Left ventricle myocardium inferior (tissue), 1 donor: ENCODE data around the gene KIFC3. TPM values are rescaled to one million over a fixed set of nuclear protein-coding genes. Genes with fewer than 3 reads are reported as not detected.

ENCODE experiments used
- DNase-seq: peaks from one replicate; pipeline ENCODE4 v3.0.0-alpha.2; 2020
- H3K27ac ChIP-seq: fragments of 200-600 bp; replicated peaks from 2 replicates; pipeline ENCODE4 v1.8.0; 2021
- H3K27me3 ChIP-seq: fragments of 200-600 bp; 2 replicates; pipeline ENCODE4 v1.8.0; 2021; ENCODE audit warnings: low read depth
- H3K36me3 ChIP-seq: fragments of 200-600 bp; 2 replicates; pipeline ENCODE4 v1.8.0; 2021
- H3K4me1 ChIP-seq: fragments of 200-600 bp; 2 replicates; pipeline ENCODE4 v1.8.0; 2021
- H3K4me3 ChIP-seq: fragments of 200-600 bp; 2 replicates; pipeline ENCODE4 v1.8.0; 2021; ENCODE audit warnings: mild to moderate bottlenecking, moderate library complexity
- H3K9me3 ChIP-seq: fragments of 200-600 bp; replicated peaks from 2 replicates; pipeline ENCODE4 v1.8.0; 2021
- intact Hi-C: fragments of 100-400 bp; cut with micrococcal nuclease; formaldehyde crosslinking; loops from one replicate; pipeline ENCODE4 v1.11.0; 2022
- microRNA-seq: library from miRNA; unstranded; fragments of <30 nt; microRNA quantifications from one replicate; pipeline ENCODE4 v1.2.0, GENCODE V29; 2020
- total RNA-seq: library from RNA; stranded (reverse); fragmentation: NEBNext Ultra II Directional; extraction: Animal tissue kit (Norgen Biotek cat#: 25700); gene quantifications from one replicate; pipeline ENCODE4 v1.2.1, GENCODE V29; 2021
- TF ChIP-seq, protein P1 (sequence below): fragments of 200-600 bp; IDR thresholded peaks from 2 replicates; pipeline ENCODE4 v1.8.0; 2021; ENCODE audit warnings: antibody characterized with exemption, mild to moderate bottlenecking, borderline replicate concordance
- donor health status: DM: no; HTN: yes; CAD: no; lungs with severe emphysema.

The KIFC3 gene
- total RNA-seq, 1 donor from 2014 or later, result 63.5 TPM

DNA sequence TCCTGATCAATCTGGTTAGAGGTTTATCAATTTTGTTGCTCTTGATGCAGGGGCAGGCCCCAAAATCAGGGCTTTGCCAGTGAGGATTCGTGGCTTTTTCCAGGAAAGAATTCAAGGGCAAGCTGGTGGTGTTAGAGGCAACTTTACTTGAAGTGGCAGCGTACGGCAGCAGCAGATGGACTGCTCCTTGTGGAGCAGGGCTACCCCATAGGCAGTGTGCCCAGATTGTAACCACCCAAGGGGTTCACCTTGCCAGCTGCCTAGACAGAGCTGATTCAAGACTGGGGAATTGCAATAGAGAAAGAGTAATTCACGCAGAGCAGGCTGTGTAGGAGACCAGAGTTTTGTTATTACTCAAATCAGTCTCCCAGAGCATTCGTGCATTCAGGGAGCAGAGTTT lies 90.9 kb downstream of the KIFC3 start:
- intact Hi-C loops, result loop anchor here (10.0 kb wide), 1 partner anchor 117 kb away; no protein-coding TSS in a partner anchor

GRCh38 chr16:57709663-57710062 lies 92.6 kb downstream of the KIFC3 start:
- Histone ChIP-seq H3K27ac (no peak overlapping the region), H3K27me3 (peaks cover under 1% of the 10 kb centered on the region), H3K4me3 (no peak overlapping the region), H3K4me1 (no peaks in the 10 kb centered on the region), H3K36me3 (no peaks in the 10 kb centered on the region), H3K9me3 (no peaks in the 10 kb centered on the region)
- TF ChIP-seq, protein P1, sequence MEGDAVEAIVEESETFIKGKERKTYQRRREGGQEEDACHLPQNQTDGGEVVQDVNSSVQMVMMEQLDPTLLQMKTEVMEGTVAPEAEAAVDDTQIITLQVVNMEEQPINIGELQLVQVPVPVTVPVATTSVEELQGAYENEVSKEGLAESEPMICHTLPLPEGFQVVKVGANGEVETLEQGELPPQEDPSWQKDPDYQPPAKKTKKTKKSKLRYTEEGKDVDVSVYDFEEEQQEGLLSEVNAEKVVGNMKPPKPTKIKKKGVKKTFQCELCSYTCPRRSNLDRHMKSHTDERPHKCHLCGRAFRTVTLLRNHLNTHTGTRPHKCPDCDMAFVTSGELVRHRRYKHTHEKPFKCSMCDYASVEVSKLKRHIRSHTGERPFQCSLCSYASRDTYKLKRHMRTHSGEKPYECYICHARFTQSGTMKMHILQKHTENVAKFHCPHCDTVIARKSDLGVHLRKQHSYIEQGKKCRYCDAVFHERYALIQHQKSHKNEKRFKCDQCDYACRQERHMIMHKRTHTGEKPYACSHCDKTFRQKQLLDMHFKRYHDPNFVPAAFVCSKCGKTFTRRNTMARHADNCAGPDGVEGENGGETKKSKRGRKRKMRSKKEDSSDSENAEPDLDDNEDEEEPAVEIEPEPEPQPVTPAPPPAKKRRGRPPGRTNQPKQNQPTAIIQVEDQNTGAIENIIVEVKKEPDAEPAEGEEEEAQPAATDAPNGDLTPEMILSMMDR, result no peak
- DNase-seq, result no peak
- intact Hi-C loops, result loop anchor here (10.0 kb wide), 1 partner anchor 115 kb away; no protein-coding TSS in a partner anchor

More for the DNA sequence above, 90.9 kb downstream of the KIFC3 start:
- no peak for DNase-seq
- no peaks in the 10 kb centered on the region for H3K9me3 ChIP-seq
- no peak overlapping the region for H3K27ac ChIP-seq
- peaks cover 5% of the 10 kb centered on the region for H3K27me3 ChIP-seq
- H3K4me3 ChIP-seq, result no peak overlapping the region
- no peaks in the 10 kb centered on the region for H3K4me1 ChIP-seq
- TF ChIP-seq, protein P1, result no peak
- H3K36me3 ChIP-seq, result no peaks in the 10 kb centered on the region

Small RNA genes within 50 kb of the gene (microRNA-seq; reads per million reads assigned to microRNA genes)
- gene MIR6772, result not detected

Other genes starting within 250 kb of the KIFC3 start
- 21.3 TPM for gene ADGRG1, start 173.9 kb downstream of the KIFC3 start, total RNA-seq
- gene ADGRG3, start 134.2 kb downstream of the KIFC3 start, total RNA-seq, result 0.36 TPM
- not detected for gene DRC7, start 107.7 kb downstream of the KIFC3 start, total RNA-seq
- 11.2 TPM for gene KATNB1, start 66.7 kb downstream of the KIFC3 start, total RNA-seq
- gene CNGB1, start 168.6 kb upstream of the KIFC3 start, total RNA-seq, result not detected
- 10.0 TPM for gene ZNF319, start 198.2 kb upstream of the KIFC3 start, total RNA-seq
- 35.2 TPM for gene USB1, start 198.9 kb upstream of the KIFC3 start, total RNA-seq
- 64.1 TPM for gene MMP15, start 223.3 kb upstream of the KIFC3 start, total RNA-seq